Karpas-422 (cell line): Measurements from ENCODE around the gene COL8A2. TPM values are rescaled to one million over a fixed set of nuclear protein-coding genes. Genes with fewer than 3 reads are reported as not detected.
"Not testable (repeated sequence)": the region's sequence is repeated elsewhere in the genome, so short reads cannot be mapped to it uniquely, and the experiment has no call there.

Source experiments
- DNase-seq: peaks from one replicate; pipeline ENCODE4 v3.0.0-alpha.2; 2015
- H2AFZ ChIP-seq: fragments of 200-600 bp; sonication (generic); 2 replicates; pipeline ENCODE4 v1.6.1; 2014; ENCODE audit warnings: antibody characterized with exemption, low read length, mixed read lengths
- H3K27ac ChIP-seq: fragments of 200-600 bp; sonication (generic); 2 replicates; pipeline ENCODE4 v1.5.1; 2014; ENCODE audit warnings: mild to moderate bottlenecking, low read length, moderate library complexity
- H3K27me3 ChIP-seq: fragments of 200-600 bp; sonication (generic); 2 replicates; pipeline ENCODE4 v1.6.1; 2014; ENCODE audit warnings: low read length, mixed read lengths
- H3K36me3 ChIP-seq: fragments of 200-600 bp; sonication (generic); 2 replicates; pipeline ENCODE4 v1.6.1; 2014; ENCODE audit warnings: low read length, mixed read lengths; ENCODE audit not compliant: insufficient read depth
- H3K4me1 ChIP-seq: fragments of 200-600 bp; sonication (generic); 2 replicates; pipeline ENCODE4 v1.6.1; 2014; ENCODE audit warnings: mild to moderate bottlenecking, low read length, mixed read lengths
- H3K4me2 ChIP-seq: fragments of 200-600 bp; sonication (generic); 2 replicates; pipeline ENCODE4 v1.6.1; 2014; ENCODE audit warnings: low read length, low read depth, mild to moderate bottlenecking; ENCODE audit not compliant: poor library complexity, severe bottlenecking
- H3K4me3 ChIP-seq: fragments of 200-600 bp; sonication (generic); 2 replicates; pipeline ENCODE4 v1.5.1; 2014; ENCODE audit warnings: mild to moderate bottlenecking, antibody characterized with exemption, low read length, mixed read lengths
- H3K79me2 ChIP-seq: fragments of 200-600 bp; sonication (generic); 2 replicates; pipeline ENCODE4 v1.6.1; 2014; ENCODE audit warnings: mild to moderate bottlenecking, low read length, mixed read lengths
- H3K9ac ChIP-seq: fragments of 200-600 bp; sonication (generic); 2 replicates; pipeline ENCODE4 v1.6.0; 2014; ENCODE audit warnings: low read length
- H3K9me2 ChIP-seq: fragments of 200-600 bp; sonication (generic), shearing (Covaris generic); replicated peaks from 2 replicates; pipeline ENCODE4 v1.6.0; 2014; ENCODE audit warnings: mild to moderate bottlenecking, low read length, moderate library complexity; ENCODE audit not compliant: insufficient read depth
- H3K9me3 ChIP-seq: fragments of 300-700, 200-600 bp; sonication (generic); 2 replicates; pipeline ENCODE4 v1.6.1; 2014; ENCODE audit warnings: low read length, mixed read lengths
- H4K20me1 ChIP-seq: fragments of 200-600 bp; sonication (generic); 2 replicates; pipeline ENCODE4 v1.6.1; 2014; ENCODE audit warnings: mild to moderate bottlenecking, antibody characterized with exemption, low read length, low read depth; ENCODE audit not compliant: insufficient read depth
- total RNA-seq: library from RNA; depleted of rRNA; stranded (reverse); fragments of >200 nt; shearing (Covaris generic); gene quantifications from 2 replicates; pipeline ENCODE4 v1.2.3, GENCODE V29; 2014; ENCODE audit warnings: low replicate concordance

Gene COL8A2
- total RNA-seq, 1 experiment from 2014 or later = not detected

DNA sequence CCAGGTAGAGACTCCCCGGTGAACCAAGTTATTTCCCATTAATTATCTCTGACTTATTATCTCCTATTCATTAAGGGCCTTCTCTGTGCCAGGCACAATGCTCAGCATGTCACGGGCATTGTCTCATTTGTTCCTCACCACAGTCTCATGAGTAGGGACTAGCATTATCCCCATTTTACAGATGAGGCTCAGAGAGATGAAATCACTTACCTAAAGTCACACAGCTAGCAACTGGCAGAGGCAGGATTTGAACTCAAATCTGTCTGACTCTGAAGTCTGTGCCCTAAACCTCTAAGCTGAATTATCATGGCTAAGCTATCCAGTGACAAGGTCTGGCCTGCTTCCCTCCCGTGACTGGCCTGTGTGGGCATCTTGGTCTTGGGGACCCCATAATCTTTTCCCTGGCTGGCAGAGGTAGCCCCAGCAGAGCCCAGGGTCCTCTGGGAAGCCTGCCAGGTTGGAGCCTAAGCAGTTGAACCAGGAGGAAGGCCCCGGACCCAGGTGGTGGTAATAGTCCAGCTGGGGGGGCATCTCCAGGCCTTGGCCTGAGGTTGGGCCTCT, 35.4 kb upstream of the COL8A2 start:
- 0 out of 2 replicates have a peak, but pooled peaks cover 6% of the 10 kb centered on the region for H3K36me3 ChIP-seq
- peaks cover 92% of the 10 kb centered on the region for H3K79me2 ChIP-seq
- H3K9ac ChIP-seq = peak overlapping the region; percentile 80
- H3K4me1 ChIP-seq = peaks cover 80% of the 10 kb centered on the region
- no peaks in the 10 kb centered on the region for H3K9me2 ChIP-seq
- peaks cover 18% of the 10 kb centered on the region for H4K20me1 ChIP-seq
- peak overlapping the region; percentile 71 for H3K4me3 ChIP-seq
- no peaks in the 10 kb centered on the region for H3K9me3 ChIP-seq
- H3K27me3 ChIP-seq = no peaks in the 10 kb centered on the region
- no peak overlapping the region for H2AFZ ChIP-seq
- H3K4me2 ChIP-seq = peak overlapping the region; percentile 93
- H3K27ac ChIP-seq = peak overlapping the region; percentile 91
- DNase-seq = no peak

- H3K79me2 ChIP-seq = peaks cover 86% of the 10 kb centered on the region
- H2AFZ ChIP-seq = no peak overlapping the region
- H3K4me1 ChIP-seq = peaks cover 82% of the 10 kb centered on the region
- no peaks in the 10 kb centered on the region for H3K9me2 ChIP-seq
- no peaks in the 10 kb centered on the region for H3K9me3 ChIP-seq
- no peak for DNase-seq
- 0 out of 2 replicates have a peak, but pooled peaks cover 6% of the 10 kb centered on the region for H3K36me3 ChIP-seq
- H3K9ac ChIP-seq = peak overlapping the region; percentile 80
- H3K27ac ChIP-seq = peak overlapping the region; percentile 91
- no peaks in the 10 kb centered on the region for H3K27me3 ChIP-seq
- peaks cover 18% of the 10 kb centered on the region for H4K20me1 ChIP-seq
- peak overlapping the region; percentile 71 for H3K4me3 ChIP-seq
- peak overlapping the region; percentile 93 for H3K4me2 ChIP-seq
Measured at GRCh38 chr1:36159614-36160387, 34.8 kb upstream of the COL8A2 start.

DNA sequence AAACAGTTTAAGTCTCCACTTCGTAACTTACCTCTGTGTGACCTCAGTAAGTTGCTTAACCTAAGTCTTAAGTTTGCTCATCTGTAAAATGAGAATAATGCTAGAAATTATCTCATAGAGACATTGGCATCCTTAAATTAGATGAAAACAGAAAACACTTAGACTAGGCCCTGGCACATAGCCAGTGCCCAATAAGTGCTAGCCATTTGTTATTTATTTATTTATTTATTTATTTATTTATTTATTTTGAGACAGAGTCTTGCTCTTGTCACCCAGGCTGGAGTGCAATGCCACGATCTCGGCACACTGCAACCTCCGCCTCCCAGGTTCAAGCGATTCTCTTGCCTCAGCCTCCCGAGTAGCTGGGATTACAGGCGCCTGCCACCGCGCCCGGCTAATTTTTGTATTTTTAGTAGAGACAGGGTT, 33.8 kb upstream of the COL8A2 start:
- not testable (repeated sequence) for DNase-seq, H2AFZ ChIP-seq, H3K36me3 ChIP-seq, H3K9me3 ChIP-seq, H3K9me2 ChIP-seq, H3K9ac ChIP-seq, H3K27me3 ChIP-seq
- peak overlapping the region; percentile 81 for H3K27ac ChIP-seq
- peaks cover 73% of the 10 kb centered on the region for H3K4me1 ChIP-seq
- H3K79me2 ChIP-seq = peaks cover 77% of the 10 kb centered on the region
- H4K20me1 ChIP-seq = peaks cover 18% of the 10 kb centered on the region
- peak overlapping the region; percentile 93 for H3K4me2 ChIP-seq
- peak overlapping the region; percentile 98; the same call in 1 of the 2 replicates for H3K4me3 ChIP-seq

DNA sequence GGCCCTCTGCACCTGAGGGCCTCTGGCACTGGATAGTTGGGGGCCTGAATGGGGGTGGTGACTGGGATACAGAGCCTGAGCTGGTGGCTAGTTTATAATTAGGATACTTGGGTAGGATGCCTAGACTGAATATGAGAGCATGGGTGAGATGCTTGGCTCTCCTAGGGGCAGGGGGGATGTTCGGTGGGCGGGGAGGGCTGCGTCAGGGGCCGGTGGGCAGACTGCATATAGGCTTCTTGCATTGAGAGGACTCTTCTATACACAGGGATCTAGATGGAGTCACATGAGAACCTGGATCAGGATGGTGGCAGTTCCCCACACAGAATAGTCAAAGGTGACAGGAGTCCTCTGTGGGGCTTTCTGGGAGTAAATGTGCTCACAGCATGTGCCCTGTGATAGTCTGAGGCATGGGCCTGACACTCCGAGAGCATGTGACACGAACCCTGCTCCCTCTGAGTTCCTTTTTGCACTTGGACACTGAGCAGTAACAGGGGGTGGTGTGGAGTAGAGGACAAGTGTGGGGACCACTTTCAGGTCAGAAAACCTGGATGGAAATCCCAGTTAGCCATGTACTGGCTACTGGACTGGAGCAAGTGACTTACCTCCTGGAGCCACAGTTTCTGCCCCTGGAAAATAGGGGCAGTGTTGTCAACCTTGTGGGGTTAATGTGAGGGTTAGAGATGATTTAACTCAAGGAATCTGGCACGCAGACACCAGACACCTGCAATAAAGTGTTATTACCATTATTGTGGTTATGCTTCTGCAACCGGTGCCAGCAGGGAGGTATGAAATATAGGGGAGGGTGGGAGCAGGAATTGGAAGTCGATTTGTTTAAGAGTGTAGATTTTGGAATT, 33.2 kb upstream of the COL8A2 start:
- H3K27me3 ChIP-seq = no peaks in the 10 kb centered on the region
- H3K4me1 ChIP-seq = peaks cover 67% of the 10 kb centered on the region
- H3K4me2 ChIP-seq = peak overlapping the region; percentile 92
- H2AFZ ChIP-seq = no peak overlapping the region
- peak overlapping the region; percentile 98 for H3K4me3 ChIP-seq
- no peak for DNase-seq
- peaks cover 70% of the 10 kb centered on the region for H3K79me2 ChIP-seq
- H3K27ac ChIP-seq = peak overlapping the region; percentile 81
- H3K9me3 ChIP-seq = no peaks in the 10 kb centered on the region
- 0 out of 2 replicates have a peak, but pooled peaks cover 6% of the 10 kb centered on the region for H3K36me3 ChIP-seq
- peak overlapping the region; percentile 99 for H3K9ac ChIP-seq
- no peaks in the 10 kb centered on the region for H3K9me2 ChIP-seq
- H4K20me1 ChIP-seq = peaks cover 18% of the 10 kb centered on the region

- Histone ChIP-seq H3K9me2 (no peaks in the 10 kb centered on the region), H4K20me1 (peaks cover 18% of the 10 kb centered on the region), H3K4me1 (peaks cover 58% of the 10 kb centered on the region), H3K36me3 (0 out of 2 replicates have a peak, but pooled peaks cover 6% of the 10 kb centered on the region), H3K27ac (peak overlapping the region; percentile 81), H3K9me3 (no peaks in the 10 kb centered on the region), H2AFZ (no peak overlapping the region), H3K4me3 (peak overlapping the region; percentile 98), H3K79me2 (peaks cover 61% of the 10 kb centered on the region), H3K9ac (peak overlapping the region; percentile 99), H3K27me3 (no peaks in the 10 kb centered on the region), H3K4me2 (peak overlapping the region; percentile 92)
- no peak for DNase-seq
Measured at GRCh38 chr1:36157115-36157903, 32.3 kb upstream of the COL8A2 start.

GRCh38 chr1:36156329-36157114, 31.5 kb upstream of the COL8A2 start:
- peaks cover 18% of the 10 kb centered on the region for H4K20me1 ChIP-seq
- peak overlapping the region; percentile 81 for H3K27ac ChIP-seq
- H3K4me3 ChIP-seq = peak overlapping the region; percentile 98
- H3K9me2 ChIP-seq = no peaks in the 10 kb centered on the region
- peaks cover 54% of the 10 kb centered on the region for H3K79me2 ChIP-seq
- no peaks in the 10 kb centered on the region for H3K27me3 ChIP-seq
- peaks cover 57% of the 10 kb centered on the region for H3K4me1 ChIP-seq
- peak overlapping the region; percentile 92 for H3K4me2 ChIP-seq
- peak; percentile 81 for DNase-seq
- H3K36me3 ChIP-seq = 0 out of 2 replicates have a peak, but pooled peaks cover 6% of the 10 kb centered on the region
- H2AFZ ChIP-seq = peak overlapping the region; percentile 31; the same call in 1 of the 2 replicates
- H3K9ac ChIP-seq = peak overlapping the region; percentile 99
- H3K9me3 ChIP-seq = no peaks in the 10 kb centered on the region
